GM21381 (cell line): Measurements from ENCODE around the gene MPPE1.
"Not testable (repeated sequence)": the region's sequence is repeated elsewhere in the genome, so short reads cannot be mapped to it uniquely, and the experiment has no call there.

Source experiments
- ATAC-seq: cut with Tn5 transposase; IDR thresholded peaks from one replicate; pipeline ENCODE4 v1.9.1; 2021; ENCODE audit warnings: mild to moderate bottlenecking, moderate library complexity; ENCODE audit not compliant: unreplicated experiment

MPPE1 gene

DNA sequence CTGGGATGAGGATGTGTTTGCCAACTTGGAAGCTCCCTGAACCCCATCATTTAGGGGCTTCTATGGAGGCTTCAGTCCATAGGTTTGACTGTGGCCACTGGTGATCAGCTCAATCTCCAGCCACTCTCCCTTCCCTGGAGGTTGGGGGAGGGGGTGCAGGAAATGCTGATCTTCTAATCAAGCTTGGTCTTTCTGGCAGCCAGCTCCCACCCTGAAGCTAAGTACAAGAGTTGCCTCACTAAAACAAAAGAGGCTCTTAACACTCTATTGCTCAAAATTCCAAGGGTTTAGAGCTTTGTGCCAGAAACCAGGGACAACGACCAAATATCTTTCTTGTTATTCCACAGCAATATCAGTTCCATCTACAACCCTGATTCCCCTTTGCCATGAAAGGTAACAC lies 19.4 kb upstream of the MPPE1 start:
- ATAC-seq = no peak

DNA sequence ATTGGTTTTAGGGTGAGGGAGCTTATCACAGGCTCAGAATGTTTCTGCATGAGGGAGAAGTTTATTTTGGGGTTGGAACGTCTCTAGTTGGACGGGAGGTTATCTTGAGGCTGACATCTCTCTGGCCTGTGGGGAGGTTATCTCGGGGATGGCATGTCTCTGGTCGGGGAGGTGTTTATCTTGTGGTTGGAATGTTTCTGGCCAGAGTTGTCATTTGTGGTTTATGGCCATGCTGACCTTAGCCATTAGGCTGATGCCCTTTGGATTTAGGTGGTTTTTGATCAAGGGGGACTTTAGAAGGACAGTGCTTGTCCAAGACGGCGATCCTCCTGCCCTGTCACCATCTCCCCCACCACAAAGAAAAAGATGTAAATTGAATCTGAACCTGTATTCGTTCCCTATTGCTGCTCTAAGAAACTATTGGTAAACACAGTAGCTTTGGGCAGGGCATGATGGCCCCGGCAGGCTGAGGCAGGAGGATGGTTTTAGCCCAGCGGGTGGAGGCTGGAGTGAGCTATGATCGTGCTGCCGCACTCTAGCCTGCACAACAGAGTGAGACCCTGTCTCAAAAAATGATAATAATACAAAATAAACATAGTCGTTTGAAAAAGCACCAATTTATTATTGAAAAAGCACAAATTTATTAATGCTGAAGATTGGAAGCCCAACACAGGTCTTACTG lies 17.8 kb upstream of the MPPE1 start:
- no peak for ATAC-seq

DNA sequence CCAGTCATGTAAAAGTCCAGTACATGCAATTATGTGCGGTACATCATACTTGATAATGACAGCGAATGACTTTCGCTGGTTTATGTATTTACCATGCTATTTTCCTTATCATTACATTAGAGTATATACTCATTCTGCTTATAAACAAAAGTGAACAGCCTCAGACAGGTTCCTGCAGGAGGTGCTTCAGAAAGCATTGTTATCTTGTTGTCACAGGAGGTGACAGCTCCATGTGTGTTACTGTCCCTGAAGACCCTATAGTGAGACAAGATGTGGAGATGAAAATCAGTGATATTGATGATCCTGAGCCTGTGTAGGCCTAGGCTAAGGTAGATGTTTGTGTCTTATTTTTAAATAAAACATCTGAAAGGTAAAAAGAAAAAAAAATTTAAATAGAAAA lies 15.3 kb upstream of the MPPE1 start:
- ATAC-seq = no peak

DNA sequence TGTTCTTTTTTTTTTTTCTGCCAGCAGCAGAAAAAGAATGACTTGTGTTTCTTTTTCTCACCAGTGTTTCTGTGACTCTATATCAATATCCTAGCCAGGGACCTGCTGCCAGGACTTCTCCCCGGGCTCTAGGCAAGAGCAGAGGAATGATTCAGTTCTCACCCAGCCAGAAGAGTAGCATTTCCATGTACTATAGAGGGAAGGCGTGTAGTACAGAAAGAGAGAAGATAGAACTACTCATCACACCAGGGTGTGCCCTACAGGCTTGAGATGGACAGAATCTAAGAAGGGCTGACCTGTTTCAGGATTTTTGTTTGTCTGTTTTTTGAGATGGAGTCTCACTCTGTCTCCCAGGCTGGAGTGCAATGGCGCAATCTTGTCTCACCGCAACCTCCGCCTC lies 11.4 kb upstream of the MPPE1 start:
- not testable (repeated sequence) for ATAC-seq

DNA sequence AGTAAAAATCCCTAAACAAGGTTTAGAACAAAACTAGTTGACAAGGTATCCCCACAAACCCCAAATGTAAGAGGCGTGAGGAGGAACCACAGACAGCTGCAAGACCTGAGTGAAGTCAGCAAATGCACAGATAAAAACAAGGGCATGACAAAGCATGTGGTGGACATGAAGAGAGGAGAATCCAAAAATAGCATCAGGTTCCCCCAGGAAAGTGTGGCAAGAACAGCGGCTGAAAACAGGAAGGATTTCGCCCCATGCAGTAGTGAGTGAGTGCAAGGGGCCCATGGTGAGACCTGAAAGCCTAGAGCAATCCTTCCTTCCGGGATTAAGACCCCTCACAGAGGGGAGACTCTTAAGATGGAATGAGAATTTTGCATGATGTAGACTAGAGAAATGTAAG lies 8.8 kb upstream of the MPPE1 start:
- ATAC-seq = not testable (repeated sequence)

DNA sequence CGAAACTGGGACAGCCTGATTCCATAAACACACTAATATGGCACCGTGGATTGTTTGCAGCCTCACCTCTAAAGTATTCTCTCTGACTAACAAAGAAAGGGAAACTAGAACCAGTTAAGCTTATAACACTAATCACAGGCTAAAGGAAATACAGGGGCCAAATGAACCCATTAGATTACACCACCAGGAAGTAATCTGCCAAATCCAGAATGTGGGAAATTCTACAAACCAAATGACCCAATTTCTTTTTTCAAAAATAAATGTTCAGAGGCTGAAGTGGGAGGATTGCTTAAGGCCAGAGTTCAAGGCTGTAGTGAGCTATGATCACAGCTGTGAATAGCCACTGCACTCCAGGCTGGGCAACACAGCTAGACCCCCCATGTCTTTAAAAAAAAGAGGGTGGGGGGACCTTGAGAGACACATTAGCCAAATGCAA lies 1.5 kb upstream of the MPPE1 start:
- no peak for ATAC-seq

DNA sequence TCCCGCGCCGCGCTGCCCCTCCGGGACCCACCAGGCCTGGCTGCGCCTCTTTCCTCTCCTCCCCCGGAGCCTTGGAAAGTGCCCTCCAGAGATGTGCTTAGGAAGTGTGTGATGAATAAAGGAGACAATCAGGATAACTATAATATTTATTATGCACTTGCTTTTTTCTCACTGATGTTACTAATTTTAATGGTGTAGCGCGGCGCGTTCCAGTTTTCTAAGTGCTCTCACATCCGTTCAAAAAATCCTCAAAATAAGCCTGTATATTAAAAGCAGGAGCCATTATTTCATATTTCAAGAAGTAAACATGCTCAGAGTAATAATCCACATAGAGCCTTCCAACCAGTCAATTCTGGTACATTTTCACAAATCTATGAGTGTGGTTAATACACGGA lies 941 bp upstream of the MPPE1 start:
- no peak for ATAC-seq

DNA sequence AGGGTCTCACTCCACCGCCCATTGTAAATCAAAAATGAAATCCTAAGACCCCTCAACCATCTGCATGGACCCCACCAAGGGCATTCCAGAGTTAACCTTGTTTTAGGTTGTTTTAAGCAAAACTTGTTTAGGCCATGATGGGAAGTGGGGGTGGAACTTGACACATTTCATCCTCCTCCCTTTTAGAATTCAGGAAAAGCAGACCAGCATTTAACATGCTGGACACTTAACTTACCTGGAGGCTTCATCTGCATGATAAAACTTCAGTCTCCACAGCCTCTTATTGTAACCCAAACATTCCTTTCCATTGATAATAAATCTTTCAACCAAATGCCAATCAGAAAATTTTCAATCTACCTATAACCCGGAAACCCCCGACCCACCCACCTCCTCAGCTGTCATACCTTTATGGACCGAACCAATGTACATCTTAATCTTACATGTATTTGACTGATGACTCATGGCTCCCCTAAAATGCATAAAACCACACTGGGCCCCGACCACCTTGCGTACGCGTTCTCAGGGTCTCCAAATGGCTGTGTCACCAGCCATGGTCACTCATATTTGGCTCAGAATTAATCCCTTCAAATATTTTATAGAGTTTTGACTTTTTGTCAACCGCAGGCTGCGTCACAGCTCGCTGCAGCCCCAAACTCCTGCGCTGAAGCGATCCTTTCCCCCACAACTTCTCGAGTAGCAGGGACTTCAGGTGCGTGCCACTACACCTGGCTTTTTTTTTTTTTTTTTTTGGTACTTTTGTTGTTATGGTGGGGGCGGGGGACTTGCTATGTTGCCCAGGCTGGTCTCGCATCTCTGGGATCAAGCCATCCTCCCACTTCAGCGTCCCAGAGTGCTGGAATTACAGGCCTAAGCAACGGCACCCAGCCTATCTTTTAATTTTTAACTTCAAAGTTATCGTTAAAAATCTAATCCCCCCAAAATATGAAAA lies 917 bp downstream of the MPPE1 start:
- ATAC-seq = no peak

DNA sequence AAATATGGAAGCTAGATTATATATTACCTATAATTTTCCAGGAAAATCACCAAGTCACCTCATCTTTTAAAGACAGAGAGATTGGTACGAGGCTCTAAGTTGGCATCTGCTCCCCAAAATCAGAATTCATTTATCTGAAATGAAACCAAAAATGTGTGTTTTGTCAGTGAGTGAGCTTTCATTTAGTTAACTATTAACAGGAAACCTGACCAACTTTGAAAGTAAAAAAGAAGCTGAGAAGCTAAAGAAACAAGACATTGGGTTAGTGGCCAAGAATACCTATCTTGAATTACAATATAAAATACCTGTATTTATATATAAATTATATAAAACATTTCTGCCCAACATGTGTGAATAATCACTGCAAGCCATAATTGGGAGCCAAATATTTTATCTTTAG lies 1.9 kb downstream of the MPPE1 start:
- no peak for ATAC-seq

DNA sequence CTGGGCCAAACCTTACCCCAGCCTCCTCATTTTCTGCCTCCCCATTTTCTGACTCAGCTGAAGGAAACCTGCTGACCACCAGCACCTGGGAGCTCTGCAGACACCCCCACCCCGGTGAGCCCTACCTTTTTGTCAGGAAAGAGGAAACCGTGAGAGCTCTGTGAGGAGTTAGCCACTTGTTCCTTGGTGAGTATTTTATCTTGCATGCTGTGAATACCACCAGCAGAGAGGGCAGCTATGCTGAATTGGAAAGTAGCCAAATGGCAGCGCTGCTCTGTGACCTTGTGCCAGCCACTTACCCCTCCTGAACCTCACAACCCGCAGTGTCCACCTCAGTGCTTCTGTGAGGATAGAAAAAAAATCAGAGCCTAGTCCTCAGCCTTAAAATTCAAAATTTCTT lies 2.5 kb downstream of the MPPE1 start:
- no peak for ATAC-seq

DNA sequence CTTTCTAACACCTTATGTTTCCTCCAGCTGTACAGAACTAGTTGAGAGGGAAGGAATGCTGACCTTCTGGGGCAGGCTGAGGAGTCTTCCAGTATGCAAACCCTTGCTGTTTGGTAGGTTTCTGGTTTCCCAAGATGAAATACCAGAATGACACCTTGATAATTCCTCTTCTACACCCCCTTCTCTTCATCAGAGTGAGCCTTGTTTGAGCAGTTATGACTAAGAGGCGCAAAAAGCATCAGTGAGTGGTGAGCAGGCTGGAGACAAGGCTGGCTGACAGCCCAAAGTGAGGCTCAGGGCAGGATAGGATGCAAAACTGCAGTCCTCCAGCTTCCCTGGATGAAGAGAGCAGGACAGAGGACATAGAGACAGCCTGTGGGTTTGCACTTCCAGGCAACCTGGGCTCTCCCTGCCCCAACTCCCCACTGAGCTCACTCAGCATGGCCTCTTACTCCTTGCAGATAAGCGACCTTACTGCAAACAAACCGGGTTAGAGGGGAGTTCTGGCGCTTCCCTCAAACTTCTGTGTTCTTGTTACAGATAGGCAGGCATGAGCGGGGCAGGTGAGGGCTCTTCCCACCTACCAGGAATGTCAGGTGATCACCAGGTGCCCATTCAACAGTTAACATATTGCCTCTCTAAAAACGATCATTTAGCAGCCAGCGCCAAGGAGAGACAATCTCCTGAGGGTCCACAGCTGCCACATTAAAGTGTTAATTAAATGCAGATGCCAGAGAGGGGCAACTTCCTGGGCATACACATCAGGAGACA lies 5.4 kb downstream of the MPPE1 start:
- no peak for ATAC-seq

DNA sequence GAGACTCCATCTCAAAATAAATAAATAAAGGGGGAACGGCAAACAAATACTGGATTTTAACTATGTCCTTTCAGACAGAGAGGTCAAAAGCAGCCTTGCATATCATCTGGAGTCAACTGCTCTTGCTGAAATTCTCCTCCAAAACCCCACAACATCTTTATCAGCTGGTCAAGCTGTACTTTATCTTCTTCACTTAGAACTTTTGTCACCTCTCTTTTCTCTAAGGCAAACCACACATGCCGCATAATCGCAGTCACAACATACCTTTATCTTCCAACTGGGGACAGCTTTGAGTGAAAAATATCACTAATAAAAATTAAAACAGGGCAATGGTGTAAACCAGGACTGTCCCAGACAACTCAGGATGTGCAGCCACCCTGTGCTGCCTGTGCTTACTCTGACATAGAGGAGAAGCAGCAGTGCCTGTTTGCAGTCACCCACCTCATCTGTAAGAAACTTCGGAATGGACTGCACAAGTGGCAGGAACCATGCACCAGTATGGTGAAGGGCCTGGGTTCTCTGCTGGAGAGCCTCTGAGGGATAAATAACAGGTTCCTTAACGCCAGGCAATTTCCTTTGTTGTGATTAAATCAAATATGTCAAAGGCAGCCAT lies 6.2 kb downstream of the MPPE1 start:
- no peak for ATAC-seq

DNA sequence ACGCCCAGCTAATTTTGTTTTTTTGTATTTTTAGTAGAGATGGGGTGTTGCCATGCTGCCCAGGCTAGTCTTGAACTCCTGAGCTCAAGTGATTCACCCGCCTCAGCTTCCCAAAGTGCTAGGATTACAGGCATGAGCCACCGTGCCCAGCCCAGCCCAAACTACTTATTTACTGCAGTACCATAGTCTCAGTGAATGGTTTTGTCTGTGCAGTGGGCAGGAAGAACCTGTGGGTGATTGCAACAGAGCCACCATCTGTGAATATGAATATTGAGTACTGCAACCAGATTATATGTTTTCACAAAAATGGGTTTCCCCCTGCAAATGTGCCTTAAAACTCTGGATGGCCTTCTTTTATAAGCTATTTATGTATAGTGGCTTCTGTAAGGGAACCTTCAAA lies 9.1 kb downstream of the MPPE1 start:
- no peak for ATAC-seq

DNA sequence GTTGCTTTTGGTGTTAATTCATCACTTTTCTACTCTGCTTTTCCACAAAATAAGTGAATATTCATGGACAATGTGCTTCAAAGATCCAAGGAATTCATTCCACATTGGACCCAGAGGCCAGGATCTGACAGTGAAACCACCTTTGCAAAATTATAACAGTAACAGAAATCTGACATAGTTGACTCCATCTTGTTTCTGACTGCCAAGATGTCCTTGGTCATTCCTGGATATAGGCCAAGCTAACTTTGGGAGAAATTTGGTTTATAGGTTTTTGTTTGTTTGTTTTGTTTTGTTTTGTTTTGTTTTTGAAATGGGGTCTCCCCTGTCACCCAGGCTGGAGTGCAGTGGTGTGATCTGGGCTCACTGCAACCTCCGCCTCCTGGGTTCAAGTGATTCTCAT lies 10.3 kb downstream of the MPPE1 start:
- no peak for ATAC-seq

DNA sequence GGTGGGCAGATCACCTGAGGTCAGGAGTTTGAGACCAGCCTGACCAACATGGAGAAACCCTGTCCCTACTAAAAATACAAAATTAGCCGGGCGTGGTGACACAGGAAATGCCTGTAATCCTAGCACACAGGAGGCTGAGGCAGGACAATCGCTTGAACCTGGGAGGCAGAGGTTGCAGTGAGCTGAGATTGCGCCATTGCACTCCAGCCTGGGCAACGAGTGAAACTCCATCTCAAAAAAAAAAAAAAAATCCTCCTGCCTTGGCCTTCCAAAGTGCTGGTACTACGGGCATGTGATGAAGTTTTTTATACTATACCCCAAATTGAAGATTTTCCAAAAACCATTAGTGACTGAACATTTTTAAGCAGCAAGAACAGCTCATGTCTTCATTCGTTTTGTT lies 15.7 kb downstream of the MPPE1 start:
- not testable (repeated sequence) for ATAC-seq

DNA sequence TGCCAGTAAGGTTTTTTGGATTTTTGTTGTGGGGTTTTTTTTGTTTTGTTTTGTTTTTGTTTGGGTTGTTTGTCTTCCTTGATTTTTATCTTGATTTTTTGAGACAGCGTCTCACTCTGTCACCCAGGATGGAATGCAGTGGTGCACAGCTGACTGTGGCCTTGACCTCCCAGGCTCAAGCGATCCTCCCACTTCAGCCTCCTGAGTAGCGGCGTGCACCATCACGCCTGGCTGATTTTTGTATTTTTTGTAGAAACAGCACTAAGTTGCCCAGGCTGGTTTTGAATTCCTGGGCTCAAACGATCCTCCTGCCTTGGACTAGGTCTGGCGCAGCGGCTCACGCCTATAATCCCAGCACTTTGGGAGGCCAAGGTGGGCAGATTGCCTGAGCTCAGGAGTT lies 16.4 kb downstream of the MPPE1 start:
- no peak for ATAC-seq

DNA sequence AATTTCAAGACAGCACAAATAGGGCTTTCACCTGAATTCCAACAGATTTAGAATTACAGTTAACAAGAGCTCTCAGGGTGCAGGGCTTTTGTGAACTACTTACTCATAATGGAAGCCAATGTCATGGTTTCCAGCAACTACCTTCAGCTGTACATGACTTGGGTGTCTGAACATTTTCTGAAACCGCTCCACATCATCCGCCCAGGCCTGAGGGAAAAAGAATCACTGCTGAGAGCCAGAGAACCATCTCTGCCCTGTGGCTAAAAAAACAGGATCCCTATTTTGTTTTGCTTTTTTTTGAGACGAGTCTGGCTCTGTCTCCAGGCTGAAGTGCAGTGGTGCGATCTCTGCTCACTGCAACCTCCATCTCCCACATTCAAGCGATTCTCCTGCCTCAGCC lies 18.8 kb downstream of the MPPE1 start:
- ATAC-seq = no peak

DNA sequence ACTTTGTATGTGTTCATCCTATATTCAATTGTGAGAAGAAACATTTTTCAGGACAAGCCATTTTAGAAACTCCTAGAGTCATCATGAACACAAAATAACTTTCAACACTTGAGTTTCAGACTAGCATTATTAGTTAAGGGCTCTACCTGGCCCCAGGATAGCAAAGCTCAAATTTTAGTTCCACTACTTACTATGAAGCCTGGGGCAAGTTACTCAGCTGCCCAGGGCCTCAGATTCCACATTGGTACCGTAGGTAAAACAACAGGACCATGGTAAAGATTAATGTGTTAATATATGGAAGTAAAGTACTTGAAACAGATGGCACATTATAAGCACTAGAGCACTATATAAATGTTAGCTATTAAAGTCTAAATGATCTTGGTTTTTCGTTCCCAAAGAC lies 19.4 kb downstream of the MPPE1 start:
- ATAC-seq = no peak

DNA sequence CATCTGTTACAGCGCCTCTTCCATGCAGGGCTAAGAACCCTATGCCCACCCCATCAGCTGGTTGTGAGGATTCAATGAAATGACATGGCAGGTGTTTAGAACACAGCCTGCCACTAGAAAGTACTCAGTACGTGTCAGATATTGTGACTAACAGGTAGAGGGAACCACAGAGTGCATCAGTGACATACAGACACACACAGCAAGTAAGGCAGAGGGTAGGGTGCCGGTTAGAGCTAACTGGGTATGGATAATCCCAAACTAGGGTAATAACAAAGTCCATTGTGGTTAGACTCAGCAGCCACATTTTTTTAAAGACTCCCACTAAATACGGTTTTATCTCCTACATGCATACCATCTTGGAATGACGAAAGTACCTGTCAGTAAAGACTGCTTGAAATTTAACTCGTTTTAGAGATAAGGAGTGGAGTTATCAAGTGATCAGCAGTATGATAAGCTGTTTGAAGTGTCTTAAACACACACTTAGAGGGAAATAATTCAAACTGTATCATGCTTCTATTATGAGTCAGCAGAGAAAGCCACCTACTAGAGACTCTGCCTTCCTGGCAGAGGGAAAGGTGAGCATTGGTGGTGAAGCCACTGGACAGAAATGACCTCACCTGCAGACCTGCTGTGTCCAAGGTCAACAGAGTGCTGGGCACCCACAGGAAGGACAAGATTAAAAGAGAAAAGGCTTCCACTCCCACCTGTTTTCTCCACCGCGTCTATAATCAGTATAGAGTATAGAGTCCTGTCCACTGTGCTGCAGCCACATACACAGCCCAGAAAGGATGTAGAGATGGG lies 20.6 kb downstream of the MPPE1 start:
- no peak for ATAC-seq

DNA sequence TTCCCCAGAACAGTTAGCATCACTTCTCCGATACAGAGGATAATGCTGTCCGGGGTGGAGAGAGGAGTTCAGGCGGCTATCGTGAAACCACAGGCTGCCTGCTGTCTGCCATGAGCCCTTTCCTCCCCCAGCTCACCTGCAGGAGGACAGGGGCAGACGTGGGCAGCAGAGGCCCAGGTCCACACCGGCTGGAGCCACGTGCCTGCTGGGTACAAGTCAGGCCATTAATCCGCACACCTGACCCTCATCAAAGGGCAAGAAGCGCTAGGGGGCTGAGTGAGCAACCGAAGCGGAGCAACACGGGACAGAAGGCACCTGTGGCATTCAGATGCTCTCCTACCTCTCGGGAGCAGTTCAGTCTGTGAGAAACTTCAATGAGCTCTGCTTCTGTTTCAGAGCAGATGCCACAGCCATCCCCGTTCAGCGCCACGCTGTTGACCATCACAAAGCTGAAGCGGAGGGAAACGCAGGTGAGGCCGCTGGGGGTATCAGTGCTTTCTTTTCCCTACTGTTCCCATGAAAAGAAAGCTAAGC lies 21.5 kb downstream of the MPPE1 start:
- ATAC-seq = no peak
